GM19452 (cell line): ENCODE measurements around the gene MINDY4.

ENCODE experiments used
- ATAC-seq: cut with Tn5 transposase; IDR thresholded peaks from one replicate; pipeline ENCODE4 v1.9.1; 2021; ENCODE audit not compliant: unreplicated experiment

Gene MINDY4

GRCh38 chr7:30873656-30874055 lies 102.4 kb downstream of the MINDY4 start:
- no peak for ATAC-seq

- ATAC-seq, result no peak
Observed at GRCh38 chr7:30874656-30875302, 103.6 kb downstream of the MINDY4 start.

GRCh38 chr7:30877015-30877769 lies 106.0 kb downstream of the MINDY4 start:
- no peak for ATAC-seq

- no peak for ATAC-seq
Observed at GRCh38 chr7:30877993-30878392, 106.8 kb downstream of the MINDY4 start.

GRCh38 chr7:30879139-30880124 lies 108.2 kb downstream of the MINDY4 start:
- ATAC-seq, result no peak

- no peak for ATAC-seq
Observed at GRCh38 chr7:30880125-30880720, 109.0 kb downstream of the MINDY4 start.

GRCh38 chr7:30880941-30881340 lies 109.7 kb downstream of the MINDY4 start:
- no peak for ATAC-seq

GRCh38 chr7:30881448-30881847 lies 110.2 kb downstream of the MINDY4 start:
- ATAC-seq, result no peak

- no peak for ATAC-seq
Observed at GRCh38 chr7:30884881-30885280, 113.7 kb downstream of the MINDY4 start.

GRCh38 chr7:30886608-30887011 lies 115.4 kb downstream of the MINDY4 start:
- ATAC-seq, result no peak

GRCh38 chr7:30887464-30887872 lies 116.3 kb downstream of the MINDY4 start:
- ATAC-seq, result no peak

- no peak for ATAC-seq
Observed at GRCh38 chr7:30888747-30889146, 117.5 kb downstream of the MINDY4 start.

- ATAC-seq, result no peak
Observed at GRCh38 chr7:30890226-30890625, 119.0 kb downstream of the MINDY4 start.

GRCh38 chr7:30893357-30893756 lies 122.1 kb downstream of the MINDY4 start:
- no peak for ATAC-seq

- ATAC-seq, result no peak
Observed at GRCh38 chr7:30894009-30894408, 122.8 kb downstream of the MINDY4 start.

- ATAC-seq, result no peak
Observed at GRCh38 chr7:30894866-30895605, 123.8 kb downstream of the MINDY4 start.

- ATAC-seq, result no peak
Observed at GRCh38 chr7:30896036-30896435, 124.8 kb downstream of the MINDY4 start.

- ATAC-seq, result no peak
Observed at GRCh38 chr7:30896783-30897637, 125.8 kb downstream of the MINDY4 start.

GRCh38 chr7:30897770-30898169 lies 126.6 kb downstream of the MINDY4 start:
- ATAC-seq, result no peak
